OCI-LY1 (cell line): ENCODE data around the gene NAA30.

ENCODE experiments used
- H2AFZ ChIP-seq: fragments of 200-600 bp; sonication (generic), shearing (Covaris generic); 2 replicates; pipeline ENCODE4 v1.6.0; 2014; ENCODE audit warnings: antibody characterized with exemption, mild to moderate bottlenecking, low read length
- H3F3A ChIP-seq: fragments of 200-600 bp; sonication (generic), shearing (Covaris generic); 2 replicates; pipeline ENCODE4 v1.6.0; 2014; ENCODE audit warnings: mild to moderate bottlenecking, antibody characterized with exemption, low read length, moderate library complexity; ENCODE audit not compliant: insufficient read depth
- H3K27ac ChIP-seq: fragments of 200-600 bp; sonication (generic); 2 replicates; pipeline ENCODE4 v1.5.1; 2014; ENCODE audit warnings: low read length, mixed run types, mild to moderate bottlenecking, low read depth; ENCODE audit not compliant: poor library complexity, severe bottlenecking
- H3K27me3 ChIP-seq: fragments of 200-600 bp; sonication (generic); 2 replicates; pipeline ENCODE4 v1.6.0; 2014; ENCODE audit warnings: antibody characterized with exemption, mild to moderate bottlenecking, low read length, moderate library complexity; ENCODE audit not compliant: insufficient read depth
- H3K36me3 ChIP-seq: fragments of 200-600 bp; sonication (generic); 2 replicates; pipeline ENCODE4 v1.6.1; 2014; ENCODE audit warnings: mild to moderate bottlenecking, antibody characterized with exemption, low read length, moderate library complexity, mixed read lengths; ENCODE audit not compliant: insufficient read depth
- H3K4me1 ChIP-seq: fragments of 200-600 bp; sonication (generic); 2 replicates; pipeline ENCODE4 v1.5.1; 2014; ENCODE audit warnings: mild to moderate bottlenecking, low read length, moderate library complexity; ENCODE audit not compliant: insufficient read depth, severe bottlenecking
- H3K4me2 ChIP-seq: fragments of 200-600 bp; sonication (generic), shearing (Covaris generic); 2 replicates; pipeline ENCODE4 v1.6.1; 2014; ENCODE audit warnings: low read length
- H3K4me3 ChIP-seq: fragments of 200-600 bp; sonication (generic); 2 replicates; pipeline ENCODE4 v1.5.1; 2014; ENCODE audit warnings: low read length, low read depth, mild to moderate bottlenecking, mixed read lengths; ENCODE audit not compliant: poor library complexity, severe bottlenecking
- H3K79me2 ChIP-seq: fragments of 200-600 bp; shearing (Covaris generic); 2 replicates; pipeline ENCODE4 v1.6.1; 2016; ENCODE audit warnings: mixed run types, low read length, mixed read lengths; ENCODE audit not compliant: insufficient read depth
- H3K9ac ChIP-seq: fragments of 200-600 bp; sonication (generic), shearing (Covaris generic); 2 replicates; pipeline ENCODE4 v1.6.1; 2014; ENCODE audit warnings: mild to moderate bottlenecking, low read length, mixed read lengths
- H3K9me2 ChIP-seq: fragments of 200-600 bp; sonication (generic), shearing (Covaris generic); 2 replicates; pipeline ENCODE4 v1.6.1; 2014; ENCODE audit warnings: low read depth, mild to moderate bottlenecking, low read length, mixed read lengths
- H3K9me3 ChIP-seq: fragments of 200-600 bp; shearing (Covaris generic); 2 replicates; pipeline ENCODE4 v1.6.1; 2014; ENCODE audit warnings: low read length, mixed read lengths
- H4K20me1 ChIP-seq: fragments of 200-600 bp; sonication (generic), shearing (Covaris generic); 2 replicates; pipeline ENCODE4 v1.6.0; 2016; ENCODE audit warnings: mild to moderate bottlenecking, low read length; ENCODE audit not compliant: insufficient read depth
- EZH2 ChIP-seq: fragments of 200-600 bp; sonication (generic), shearing (Covaris generic); IDR thresholded peaks from 2 replicates; pipeline ENCODE4 v1.8.0; 2017; ENCODE audit warnings: borderline replicate concordance, mixed run types, mild to moderate bottlenecking, antibody characterized with exemption, low read length, moderate library complexity, mixed read lengths
- TF ChIP-seq, protein P1 (sequence below): fragments of 200-600 bp; sonication (generic), shearing (Covaris generic); IDR thresholded peaks from 2 replicates; pipeline ENCODE4 v1.5.1; 2017; ENCODE audit warnings: mild to moderate bottlenecking, antibody characterized with exemption, low read length, moderate library complexity, mixed read lengths

Gene NAA30

DNA sequence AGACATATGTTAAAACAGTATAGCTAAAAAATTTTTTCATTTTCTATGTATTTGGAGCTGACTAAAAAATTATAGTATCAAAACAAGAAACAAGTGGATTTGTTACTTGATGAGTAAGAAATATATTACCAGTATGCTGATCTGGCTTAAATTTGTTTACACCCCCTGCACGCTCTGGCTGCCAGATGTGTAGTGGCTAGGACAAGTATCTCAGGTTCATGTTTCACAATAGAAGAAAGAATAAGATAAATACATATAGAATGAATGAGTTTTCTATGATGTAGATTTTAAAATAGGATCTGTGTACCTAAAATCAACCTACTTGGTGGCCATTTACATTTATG, 13.1 kb downstream of the NAA30 start:
- Histone ChIP-seq H3K4me2 (no peak overlapping the region), H3K4me3 (no peak overlapping the region), H3K9me3 (no peaks in the 10 kb centered on the region), H3F3A (no peaks in the 10 kb centered on the region), H3K9me2 (no peaks in the 10 kb centered on the region), H4K20me1 (no peaks in the 10 kb centered on the region), H3K9ac (no peak overlapping the region), H3K79me2 (peaks cover 7% of the 10 kb centered on the region; the same call in 1 of the 2 replicates), H2AFZ (no peak overlapping the region), H3K4me1 (no peaks in the 10 kb centered on the region), H3K27me3 (no peaks in the 10 kb centered on the region), H3K36me3 (peaks cover 59% of the 10 kb centered on the region), H3K27ac (no peak overlapping the region)
- TF ChIP-seq, protein P1, sequence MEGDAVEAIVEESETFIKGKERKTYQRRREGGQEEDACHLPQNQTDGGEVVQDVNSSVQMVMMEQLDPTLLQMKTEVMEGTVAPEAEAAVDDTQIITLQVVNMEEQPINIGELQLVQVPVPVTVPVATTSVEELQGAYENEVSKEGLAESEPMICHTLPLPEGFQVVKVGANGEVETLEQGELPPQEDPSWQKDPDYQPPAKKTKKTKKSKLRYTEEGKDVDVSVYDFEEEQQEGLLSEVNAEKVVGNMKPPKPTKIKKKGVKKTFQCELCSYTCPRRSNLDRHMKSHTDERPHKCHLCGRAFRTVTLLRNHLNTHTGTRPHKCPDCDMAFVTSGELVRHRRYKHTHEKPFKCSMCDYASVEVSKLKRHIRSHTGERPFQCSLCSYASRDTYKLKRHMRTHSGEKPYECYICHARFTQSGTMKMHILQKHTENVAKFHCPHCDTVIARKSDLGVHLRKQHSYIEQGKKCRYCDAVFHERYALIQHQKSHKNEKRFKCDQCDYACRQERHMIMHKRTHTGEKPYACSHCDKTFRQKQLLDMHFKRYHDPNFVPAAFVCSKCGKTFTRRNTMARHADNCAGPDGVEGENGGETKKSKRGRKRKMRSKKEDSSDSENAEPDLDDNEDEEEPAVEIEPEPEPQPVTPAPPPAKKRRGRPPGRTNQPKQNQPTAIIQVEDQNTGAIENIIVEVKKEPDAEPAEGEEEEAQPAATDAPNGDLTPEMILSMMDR = no peak
- no peak for TF ChIP-seq EZH2

DNA sequence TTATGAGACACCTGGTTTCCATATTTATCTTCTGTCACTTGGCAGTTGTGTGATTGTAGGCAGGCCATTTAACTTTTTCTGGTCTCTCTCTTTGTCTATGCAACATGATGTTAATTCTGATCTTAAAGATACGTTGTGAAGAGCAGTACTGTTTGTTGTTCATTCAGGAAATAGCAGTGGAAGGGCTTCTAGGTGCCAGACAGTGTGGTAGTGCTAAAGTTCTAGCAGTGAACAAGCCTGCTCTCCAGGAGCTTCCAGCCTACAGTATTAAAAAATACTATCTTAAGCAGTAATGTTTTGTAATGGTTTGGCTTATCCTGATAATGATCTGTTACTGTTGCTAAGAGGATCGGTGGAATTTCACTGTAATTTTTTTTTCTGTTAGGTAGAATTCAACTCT, 15.2 kb downstream of the NAA30 start:
- no peak overlapping the region for H3K4me2 ChIP-seq
- no peak overlapping the region for H3K4me3 ChIP-seq
- peaks cover 53% of the 10 kb centered on the region for H3K36me3 ChIP-seq
- H3K27me3 ChIP-seq = no peaks in the 10 kb centered on the region
- peaks cover 7% of the 10 kb centered on the region; the same call in 1 of the 2 replicates for H3K79me2 ChIP-seq
- H3F3A ChIP-seq = no peaks in the 10 kb centered on the region
- TF ChIP-seq, protein P1 = no peak
- TF ChIP-seq EZH2 = no peak
- H3K4me1 ChIP-seq = no peaks in the 10 kb centered on the region
- H4K20me1 ChIP-seq = no peaks in the 10 kb centered on the region
- H3K27ac ChIP-seq = no peak overlapping the region
- no peak overlapping the region for H2AFZ ChIP-seq
- H3K9me3 ChIP-seq = no peaks in the 10 kb centered on the region
- H3K9ac ChIP-seq = no peak overlapping the region
- H3K9me2 ChIP-seq = no peaks in the 10 kb centered on the region

DNA sequence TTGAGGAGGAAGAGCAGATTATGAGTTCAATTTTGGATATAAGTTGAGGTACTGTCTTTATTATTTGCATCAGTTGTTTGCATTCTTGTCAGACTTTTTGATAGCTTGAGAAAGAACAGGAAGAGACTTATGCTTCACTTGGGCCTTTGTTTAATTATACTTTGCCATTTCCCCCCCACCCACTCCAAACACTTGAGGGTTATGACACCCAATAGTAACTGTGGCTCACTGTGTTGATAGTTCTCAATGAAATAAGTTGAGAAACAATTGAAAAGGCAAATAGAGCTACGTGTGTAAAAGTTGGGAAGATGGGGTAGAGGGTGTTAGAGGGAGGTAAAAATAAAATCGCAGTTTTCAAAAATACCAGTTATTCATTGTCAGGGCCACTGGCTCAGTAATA, 17.7 kb downstream of the NAA30 start:
- no peak overlapping the region for H3K9ac ChIP-seq
- no peaks in the 10 kb centered on the region for H4K20me1 ChIP-seq
- peaks cover 44% of the 10 kb centered on the region for H3K36me3 ChIP-seq
- H3K9me2 ChIP-seq = no peaks in the 10 kb centered on the region
- no peak overlapping the region for H3K4me2 ChIP-seq
- TF ChIP-seq, protein P1 = no peak
- no peak overlapping the region for H3K4me3 ChIP-seq
- no peaks in the 10 kb centered on the region for H3F3A ChIP-seq
- H3K79me2 ChIP-seq = no peaks in the 10 kb centered on the region
- H3K4me1 ChIP-seq = no peaks in the 10 kb centered on the region
- no peak overlapping the region for H3K27ac ChIP-seq
- H2AFZ ChIP-seq = no peak overlapping the region
- no peaks in the 10 kb centered on the region for H3K27me3 ChIP-seq
- H3K9me3 ChIP-seq = no peaks in the 10 kb centered on the region
